Measurements from ENCODE around the gene BDH2.

DNA sequence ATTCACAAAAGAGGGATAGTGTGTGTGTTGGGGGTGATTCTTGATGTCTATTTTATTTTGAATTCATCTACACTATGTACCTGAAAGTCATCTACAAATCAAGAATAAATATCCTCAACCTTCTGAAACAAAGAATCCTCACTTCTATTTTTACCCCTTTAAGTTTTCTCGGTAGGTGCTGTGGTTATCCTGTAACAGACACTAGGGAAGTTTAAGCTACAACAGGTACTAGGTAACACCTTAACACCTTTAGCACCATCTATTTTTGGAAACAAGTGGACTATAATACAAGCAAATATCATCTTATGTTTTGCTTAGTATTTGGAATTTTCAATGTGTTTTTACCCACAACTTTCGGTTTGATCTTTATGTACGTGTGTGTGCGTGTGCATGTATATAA lies 12.0 kb upstream of the BDH2 start:
- TF ChIP-seq, protein P1, sequence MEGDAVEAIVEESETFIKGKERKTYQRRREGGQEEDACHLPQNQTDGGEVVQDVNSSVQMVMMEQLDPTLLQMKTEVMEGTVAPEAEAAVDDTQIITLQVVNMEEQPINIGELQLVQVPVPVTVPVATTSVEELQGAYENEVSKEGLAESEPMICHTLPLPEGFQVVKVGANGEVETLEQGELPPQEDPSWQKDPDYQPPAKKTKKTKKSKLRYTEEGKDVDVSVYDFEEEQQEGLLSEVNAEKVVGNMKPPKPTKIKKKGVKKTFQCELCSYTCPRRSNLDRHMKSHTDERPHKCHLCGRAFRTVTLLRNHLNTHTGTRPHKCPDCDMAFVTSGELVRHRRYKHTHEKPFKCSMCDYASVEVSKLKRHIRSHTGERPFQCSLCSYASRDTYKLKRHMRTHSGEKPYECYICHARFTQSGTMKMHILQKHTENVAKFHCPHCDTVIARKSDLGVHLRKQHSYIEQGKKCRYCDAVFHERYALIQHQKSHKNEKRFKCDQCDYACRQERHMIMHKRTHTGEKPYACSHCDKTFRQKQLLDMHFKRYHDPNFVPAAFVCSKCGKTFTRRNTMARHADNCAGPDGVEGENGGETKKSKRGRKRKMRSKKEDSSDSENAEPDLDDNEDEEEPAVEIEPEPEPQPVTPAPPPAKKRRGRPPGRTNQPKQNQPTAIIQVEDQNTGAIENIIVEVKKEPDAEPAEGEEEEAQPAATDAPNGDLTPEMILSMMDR (conservative IDR thresholded peaks at IDR 0.05 in 1 of 2, IDR thresholded peaks at IDR 0.05 in 1 of 2; ENCODE audit: low read depth in 1 of 2, low read length in 2 of 2): no peak
- TF ChIP-seq EZH2 (IDR thresholded peaks at IDR 0.05; ENCODE audit: low read length, missing control alignments): no peak
